Esophagus muscularis mucosa (tissue), 3 donors: ENCODE results near the gene MYO1D.

ENCODE experiments used
- CTCF ChIP-seq, 3 experiments: fragments of 200-600 bp in 2 of 3; fragments of 450-650 bp in 1 of 3; sonication (generic) in 2 of 3; IDR thresholded peaks; one replicate each; pipeline ENCODE4 v1.5.1; 2017 to 2019; ENCODE audit warnings: antibody characterized with exemption in 3 of 3, mild to moderate bottlenecking in 2 of 3, moderate library complexity in 1 of 3
- POLR2A ChIP-seq: fragments of 450-650 bp; IDR thresholded peaks from one replicate; pipeline ENCODE4 v1.6.1; 2017; ENCODE audit warnings: antibody characterized with exemption, moderate library complexity, mild to moderate bottlenecking, low read depth

- TF ChIP-seq POLR2A (no peak), CTCF (IDR thresholded peaks at IDR 0.05) (no peak)
These were observed 63.9 kb downstream of the MYO1D start for GRCh38 chr17:32813021-32813420.
